H1 (cell line): ENCODE measurements around the gene TLX1. TPM values are rescaled to one million over a fixed set of nuclear protein-coding genes. Genes with fewer than 3 reads are reported as not detected.

Experiments
- ASH2L ChIP-seq: fragments of 200-600, 300-600 bp; sonication (generic); IDR thresholded peaks from one replicate; pipeline ENCODE4 v1.7.1; 2017; ENCODE audit warnings: low read length
- CBX5 ChIP-seq: fragments of 300-800, 300-1000 bp; sonication (generic); IDR thresholded peaks from 2 replicates; pipeline ENCODE4 v1.7.1; 2016; ENCODE audit warnings: antibody characterized with exemption, low read length, low read depth
- CBX8 ChIP-seq: fragments of 300-800, 300-1000 bp; sonication (generic); IDR thresholded peaks from 2 replicates; pipeline ENCODE4 v1.7.1; 2016; ENCODE audit warnings: low read depth, low read length, borderline replicate concordance
- CHD2 ChIP-seq: IDR thresholded peaks from 2 replicates; pipeline ENCODE4 v1.6.1; 2012; ENCODE audit warnings: low read length, improper control_type of control experiment
- CTBP2 ChIP-seq: IDR thresholded peaks from 2 replicates; pipeline ENCODE4 v1.7.0; 2011; ENCODE audit warnings: borderline replicate concordance, mild to moderate bottlenecking, moderate library complexity, mixed read lengths, low read length; ENCODE audit not compliant: insufficient read depth, insufficient read length
- FOSL1 ChIP-seq: IDR thresholded peaks from 2 replicates; pipeline ENCODE4 v1.6.1; 2011; ENCODE audit warnings: mild to moderate bottlenecking, low read depth, low read length, moderate library complexity; ENCODE audit not compliant: insufficient read depth
- GABPA ChIP-seq: IDR thresholded peaks from 2 replicates; pipeline ENCODE4 v1.6.1; 2011; ENCODE audit warnings: mild to moderate bottlenecking, low read length, moderate library complexity, borderline replicate concordance; ENCODE audit not compliant: insufficient read depth
- HDAC2 ChIP-seq, 2 experiments: fragments of 300-600 bp in 1 of 2; sonication (generic) in 1 of 2; IDR thresholded peaks; 2 replicates each; pipeline ENCODE4 v1.6.1; 2011 to 2012; ENCODE audit warnings: low read depth in 2 of 2, low read length in 2 of 2, mild to moderate bottlenecking in 2 of 2, moderate library complexity in 2 of 2, borderline replicate concordance in 1 of 2, inconsistent platforms in 1 of 2
- KDM1A ChIP-seq: fragments of 200-600, 300-600 bp; sonication (generic); IDR thresholded peaks from 2 replicates; pipeline ENCODE4 v1.7.1; 2016; ENCODE audit warnings: mild to moderate bottlenecking, low read length, borderline replicate concordance
- PHF8 ChIP-seq: fragments of 200-600 bp; sonication (generic); conservative IDR thresholded peaks from 2 replicates; pipeline ENCODE4 v1.7.1; 2012; ENCODE audit warnings: low read depth, mild to moderate bottlenecking, inconsistent platforms, low read length, moderate library complexity
- POU5F1 ChIP-seq: IDR thresholded peaks from 2 replicates; pipeline ENCODE4 v1.6.1; 2011; ENCODE audit warnings: low read depth, mild to moderate bottlenecking, low read length, moderate library complexity
- RAD21 ChIP-seq, 2 experiments: IDR thresholded peaks in 1 of 2; conservative IDR thresholded peaks in 1 of 2; 2 replicates each; pipeline ENCODE4 v1.6.1; 2011; ENCODE audit warnings: low read depth in 2 of 2, low read length in 2 of 2, improper control_type of control experiment in 1 of 2, inconsistent platforms in 1 of 2, mild to moderate bottlenecking in 1 of 2, moderate library complexity in 1 of 2
- RFX5 ChIP-seq: IDR thresholded peaks from 2 replicates; pipeline ENCODE4 v1.6.1; 2011; ENCODE audit warnings: low read depth, low read length, improper control_type of control experiment, borderline replicate concordance
- SP1 ChIP-seq: IDR thresholded peaks from 2 replicates; pipeline ENCODE4 v1.6.1; 2011; ENCODE audit warnings: low read depth, low read length
- SP4 ChIP-seq: IDR thresholded peaks from 2 replicates; pipeline ENCODE4 v1.6.1; 2012; ENCODE audit warnings: low read length, inconsistent platforms
- TAF1 ChIP-seq: IDR thresholded peaks from 2 replicates; pipeline ENCODE4 v1.6.1; 2011; ENCODE audit warnings: mild to moderate bottlenecking, low read depth, low read length
- TBP ChIP-seq: IDR thresholded peaks from 2 replicates; pipeline ENCODE4 v1.6.1; 2011; ENCODE audit warnings: low read depth, low read length, improper control_type of control experiment
- TEAD4 ChIP-seq: IDR thresholded peaks from 2 replicates; pipeline ENCODE4 v1.6.1; 2012; ENCODE audit warnings: low read depth, low read length, inconsistent platforms, mixed read lengths
- polyA plus RNA-seq, 7 experiments: library from polyadenylated mRNA; depleted of rRNA in 3 of 7; stranded (reverse) in 5 of 7; unstranded in 2 of 7; fragments of >200 nt in 5 of 7; fragments of 200-250 nt in 2 of 7; gene quantifications; 1 replicate in 5 of 7; 2 replicates in 1 of 7; 4 replicates in 1 of 7; pipeline versions ENCODE4 v1.2.1 to v1.2.3, GENCODE V29; 2011 to 2013; ENCODE audit warnings: missing spikeins in 2 of 7, mixed read lengths in 2 of 7
- total RNA-seq: library from RNA; stranded (reverse); fragmentation: NEBNext Ultra II Directional; extraction: Animal tissue kit (Norgen Biotek cat#: 25700); gene quantifications from 2 replicates; pipeline ENCODE4 v1.2.1, GENCODE V29; 2021
- TF ChIP-seq, protein P1 (sequence below), 3 experiments: IDR thresholded peaks; 1 replicate in 2 of 3; 2 replicates in 1 of 3; pipeline versions ENCODE4 v1.5.1 to v1.6.1; 2011; ENCODE audit warnings: low read length in 3 of 3, mild to moderate bottlenecking in 3 of 3, inconsistent platforms in 2 of 3, low read depth in 1 of 3, moderate library complexity in 1 of 3; ENCODE audit not compliant: insufficient read depth in 1 of 3; ENCODE audit errors: control extremely low read depth in 1 of 3
- TF ChIP-seq, protein P2 (sequence below): IDR thresholded peaks from 2 replicates; pipeline ENCODE4 v1.6.1; 2011; ENCODE audit warnings: low read depth, mild to moderate bottlenecking, low read length; ENCODE audit not compliant: insufficient read depth

TLX1 gene
- total and polyA plus RNA-seq, 2 of the 8 experiments (the other 6 are each of a cell fraction or from before 2014, with no cell fraction given), result not detected

DNA sequence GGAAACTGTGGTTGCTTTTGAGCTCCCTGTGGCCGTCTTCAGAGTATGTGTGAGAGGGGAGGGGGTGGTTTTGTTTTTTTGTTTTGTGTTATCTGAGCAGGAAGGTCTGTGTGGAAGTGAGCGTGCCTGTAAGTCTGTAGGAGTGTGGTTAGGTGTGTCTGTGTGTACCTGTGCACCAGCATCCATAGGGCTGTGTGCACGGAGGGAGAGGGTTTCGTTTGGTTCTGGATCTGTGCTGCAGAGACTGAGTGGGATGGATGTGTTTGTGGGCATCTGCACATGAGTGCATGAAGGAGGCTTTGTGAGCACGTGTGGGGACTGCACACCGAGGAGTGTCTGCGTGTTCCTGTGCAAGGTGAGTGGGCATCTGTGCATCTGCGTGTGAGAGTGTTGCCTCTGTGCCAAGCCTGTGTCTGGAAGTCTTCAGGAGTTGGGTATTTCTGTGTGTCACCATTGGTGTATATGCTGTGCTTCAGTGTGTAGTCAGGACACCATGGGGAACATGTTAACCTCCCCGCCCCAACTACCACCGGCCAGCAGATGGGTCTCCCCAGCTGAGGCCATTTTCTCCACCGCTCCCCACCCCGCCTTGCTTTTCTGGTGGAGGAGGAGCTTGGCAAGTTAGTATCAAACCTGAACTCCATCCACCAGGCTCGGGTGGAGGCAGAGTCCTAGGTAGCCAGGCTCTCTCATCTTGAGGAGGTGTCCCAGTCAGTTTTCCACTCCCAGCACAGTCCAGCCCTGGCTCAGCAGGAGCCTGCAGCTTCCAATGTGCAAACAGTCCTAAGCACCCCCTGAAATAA lies 7.1 kb upstream of the TLX1 start (continued):
- no peak for TF ChIP-seq TBP
- TF ChIP-seq, protein P1, sequence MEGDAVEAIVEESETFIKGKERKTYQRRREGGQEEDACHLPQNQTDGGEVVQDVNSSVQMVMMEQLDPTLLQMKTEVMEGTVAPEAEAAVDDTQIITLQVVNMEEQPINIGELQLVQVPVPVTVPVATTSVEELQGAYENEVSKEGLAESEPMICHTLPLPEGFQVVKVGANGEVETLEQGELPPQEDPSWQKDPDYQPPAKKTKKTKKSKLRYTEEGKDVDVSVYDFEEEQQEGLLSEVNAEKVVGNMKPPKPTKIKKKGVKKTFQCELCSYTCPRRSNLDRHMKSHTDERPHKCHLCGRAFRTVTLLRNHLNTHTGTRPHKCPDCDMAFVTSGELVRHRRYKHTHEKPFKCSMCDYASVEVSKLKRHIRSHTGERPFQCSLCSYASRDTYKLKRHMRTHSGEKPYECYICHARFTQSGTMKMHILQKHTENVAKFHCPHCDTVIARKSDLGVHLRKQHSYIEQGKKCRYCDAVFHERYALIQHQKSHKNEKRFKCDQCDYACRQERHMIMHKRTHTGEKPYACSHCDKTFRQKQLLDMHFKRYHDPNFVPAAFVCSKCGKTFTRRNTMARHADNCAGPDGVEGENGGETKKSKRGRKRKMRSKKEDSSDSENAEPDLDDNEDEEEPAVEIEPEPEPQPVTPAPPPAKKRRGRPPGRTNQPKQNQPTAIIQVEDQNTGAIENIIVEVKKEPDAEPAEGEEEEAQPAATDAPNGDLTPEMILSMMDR (IDR thresholded peaks at IDR 0.05; ENCODE audit: control extremely low read depth in 1 of 3, insufficient read depth in 1 of 3, low read depth in 1 of 3, low read length in 3 of 3), result no peak
- no peak for TF ChIP-seq RAD21 (IDR thresholded peaks at IDR 0.05 in 1 of 2, conservative IDR thresholded peaks at IDR 0.05 in 1 of 2; ENCODE audit: low read depth in 2 of 2, low read length in 2 of 2)
- no peak for TF ChIP-seq CBX5
- no peak for TF ChIP-seq KDM1A
- TF ChIP-seq TAF1, result no peak
- no peak for TF ChIP-seq ASH2L
- no peak for TF ChIP-seq GABPA
- TF ChIP-seq RFX5, result no peak
- no peak for TF ChIP-seq TEAD4
- peak; percentile 65; the same call in 1 of the 2 replicates for TF ChIP-seq CBX8
- TF ChIP-seq FOSL1, result no peak
- no peak for TF ChIP-seq CHD2
- TF ChIP-seq HDAC2 (IDR thresholded peaks at IDR 0.05; ENCODE audit: borderline replicate concordance in 1 of 2, low read depth in 2 of 2, low read length in 2 of 2), result no peak
- no peak for TF ChIP-seq SP1
- TF ChIP-seq PHF8, result no peak
- no peak for TF ChIP-seq POU5F1
- TF ChIP-seq, protein P2, sequence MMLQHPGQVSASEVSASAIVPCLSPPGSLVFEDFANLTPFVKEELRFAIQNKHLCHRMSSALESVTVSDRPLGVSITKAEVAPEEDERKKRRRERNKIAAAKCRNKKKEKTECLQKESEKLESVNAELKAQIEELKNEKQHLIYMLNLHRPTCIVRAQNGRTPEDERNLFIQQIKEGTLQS, result no peak
- no peak for TF ChIP-seq SP4
- no peak for TF ChIP-seq CTBP2
